GM12878 (cell line): ENCODE data around the gene LPAR5.

Experiments
- ATF7 ChIP-seq: fragments of 450-650 bp; IDR thresholded peaks from 2 replicates; pipeline ENCODE4 v1.6.1; 2016; ENCODE audit warnings: low read depth, mild to moderate bottlenecking
- EZH2 ChIP-seq: IDR thresholded peaks from 2 replicates; pipeline ENCODE4 v1.6.1; 2012; ENCODE audit warnings: low read depth, mild to moderate bottlenecking, control low read depth, inconsistent platforms, low read length, borderline replicate concordance; ENCODE audit not compliant: control insufficient read depth

DNA sequence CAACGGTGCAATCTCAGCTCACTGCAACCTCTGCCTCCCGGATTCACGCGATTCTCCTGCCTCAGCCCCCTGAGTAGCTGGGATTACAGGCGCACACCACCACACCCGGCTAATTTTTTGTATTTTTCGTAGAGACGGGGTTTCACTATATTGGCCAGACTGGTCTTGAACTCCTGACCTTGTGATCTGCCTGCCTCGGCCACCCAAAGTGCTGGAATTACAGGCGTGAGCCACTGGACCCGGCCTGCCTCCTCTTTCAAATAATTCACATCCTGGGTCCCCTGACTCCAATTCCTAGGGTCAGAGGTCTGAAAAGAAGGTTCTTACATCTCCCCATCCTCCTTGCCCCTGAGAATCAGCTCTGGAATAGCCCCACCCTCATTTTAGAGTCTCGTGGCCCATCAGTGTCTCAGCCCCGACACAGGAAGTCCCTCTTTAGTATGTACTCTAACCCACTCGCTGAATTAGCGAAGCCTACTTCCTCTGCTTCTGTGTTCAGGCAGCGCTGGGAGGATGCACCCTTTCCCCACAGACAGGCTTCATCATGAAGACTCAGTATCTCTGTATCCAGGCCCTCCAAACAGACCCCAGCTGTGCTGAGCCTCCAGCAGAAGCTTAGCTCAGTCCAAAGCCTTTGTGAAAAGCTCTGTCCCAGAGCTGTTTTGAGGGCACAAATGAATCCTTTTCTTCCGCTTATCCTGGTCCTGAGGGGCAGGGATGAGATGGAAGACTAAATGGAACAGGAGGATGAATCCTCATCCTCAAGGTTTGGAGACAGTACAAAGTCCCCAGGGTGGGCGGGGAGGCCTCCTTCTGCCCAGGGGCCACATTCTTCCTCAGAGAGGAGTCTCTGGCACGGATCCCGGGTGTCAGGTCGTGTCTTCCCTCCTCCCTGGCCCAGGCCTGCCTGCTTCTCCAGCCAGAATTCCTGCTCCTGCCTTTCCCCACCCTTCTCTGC is 3.5 kb downstream of the LPAR5 start:
- TF ChIP-seq EZH2 (no peak), ATF7 (no peak)
